Aorta (tissue), 5 donors: ENCODE measurements around the gene NBPF14. TPM values are rescaled to one million over a fixed set of nuclear protein-coding genes. Genes with fewer than 3 reads are reported as not detected.
"Not testable (repeated sequence)": the region's sequence is repeated elsewhere in the genome, so short reads cannot be mapped to it uniquely, and the experiment has no call there.

Source experiments
- ATAC-seq: fragments of 200-7000 bp; cut with Tn5 transposase; one replicate; pipeline ENCODE4 v1.9.1; 2022; ENCODE audit warnings: moderate library complexity; ENCODE audit not compliant: low FRiP score
- DNase-seq, 2 donors: peaks; one replicate each; pipeline ENCODE4 v3.0.0-alpha.2; 2020
- H3K27ac ChIP-seq, 2 donors: one replicate each; pipeline ENCODE4 v1.5.1; 2013; ENCODE audit warnings: low read length in 2 of 2, mild to moderate bottlenecking in 2 of 2, moderate library complexity in 2 of 2, control low read depth in 1 of 2, inconsistent platforms in 1 of 2, low read depth in 1 of 2
- H3K27me3 ChIP-seq, 2 donors: one replicate each; pipeline ENCODE4 v1.6.1; 2013; ENCODE audit warnings: control low read depth in 1 of 2, low read length in 1 of 2, mild to moderate bottlenecking in 1 of 2, moderate library complexity in 1 of 2; ENCODE audit not compliant: insufficient read depth in 2 of 2, control insufficient read depth in 1 of 2
- H3K36me3 ChIP-seq, 2 donors: one replicate each; pipeline ENCODE4 v1.6.1; 2013; ENCODE audit warnings: control low read depth in 1 of 2, low read length in 1 of 2, mild to moderate bottlenecking in 1 of 2; ENCODE audit not compliant: insufficient read depth in 2 of 2, control insufficient read depth in 1 of 2
- H3K4me1 ChIP-seq, 2 donors: one replicate each; pipeline ENCODE4 v1.6.1; 2013; ENCODE audit warnings: low read length in 2 of 2, control low read depth in 1 of 2, mild to moderate bottlenecking in 1 of 2, moderate library complexity in 1 of 2; ENCODE audit not compliant: insufficient read depth in 2 of 2, control insufficient read depth in 1 of 2
- H3K4me3 ChIP-seq, 2 donors: one replicate each; pipeline ENCODE4 v1.5.1; 2013; ENCODE audit warnings: low read length in 2 of 2, control low read depth in 1 of 2, mild to moderate bottlenecking in 1 of 2
- H3K9me3 ChIP-seq: one replicate; pipeline ENCODE4 v1.6.1; 2013; ENCODE audit warnings: mild to moderate bottlenecking, low read length; ENCODE audit not compliant: control insufficient read depth
- whole genome bisulfite sequencing, 2 donors: extraction: QIAGEN DNeasy Blood & Tissue Kit; methylation state at CpG; one replicate each; pipeline ENCODE4 v1.1.7; 2013; 5-methylcytosine and 5-hydroxymethylcytosine counted together
- intact Hi-C, 2 donors: fragments of 100-400 bp; cut with DNase I; formaldehyde crosslinking; loops; one replicate each; pipeline versions ENCODE4 v1.14.2 to v1.15.0; 2022
- polyA plus RNA-seq, 2 donors: library from polyadenylated mRNA; stranded (reverse); fragments of 200-250 nt; gene quantifications; one replicate each; pipeline ENCODE4 v1.2.3, GENCODE V29; 2013
- total RNA-seq, 2 donors: library from RNA; stranded (reverse); fragmentation: NEBNext Ultra II Directional; extraction: Animal tissue kit (Norgen Biotek cat#: 25700); gene quantifications; one replicate each; pipeline ENCODE4 v1.2.1, GENCODE V29; 2021
- donor health status: healthy with polysubstance abuse.
- donor health status: Bipolar disorder and iron deficiency.
- donor health status: DM: no; HTN: no; CAD: no.
- donor health status: DM: no; HTN: no; CAD: no.
- donor health status: DM: yes; HTN: yes; CAD: no.

Gene NBPF14
- total and polyA plus RNA-seq, 4 donors: 21.2 to 76.3 (median 40.9) TPM

DNA sequence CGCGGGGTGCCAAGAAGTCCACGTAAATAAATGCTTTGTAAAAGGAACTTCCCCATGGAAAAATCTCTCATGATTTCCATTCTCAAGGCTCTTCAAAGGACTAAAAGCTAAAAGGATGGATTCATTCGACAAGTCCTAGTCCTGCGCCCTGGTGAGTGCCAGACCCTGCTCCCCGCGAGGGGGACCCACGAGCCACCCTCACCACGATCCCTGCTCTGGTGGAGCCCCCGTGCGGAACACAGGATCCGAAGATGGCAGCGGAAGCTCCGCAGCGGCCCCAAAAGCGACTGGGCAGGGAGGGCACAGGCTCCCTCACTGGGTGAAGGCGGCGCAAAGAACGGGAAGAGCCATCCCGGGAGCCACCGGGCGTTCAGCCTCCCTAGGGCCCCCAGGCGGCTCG, 67.2 kb downstream of the NBPF14 start:
- H3K27ac ChIP-seq, ATAC-seq, H3K36me3 ChIP-seq, intact Hi-C loops, H3K9me3 ChIP-seq, H3K4me3 ChIP-seq, DNase-seq, H3K27me3 ChIP-seq, H3K4me1 ChIP-seq: not testable (repeated sequence)
- 0% methylated on average over 3 to 5 of the region's 24 CpGs for WGBS, 2 donors

DNA sequence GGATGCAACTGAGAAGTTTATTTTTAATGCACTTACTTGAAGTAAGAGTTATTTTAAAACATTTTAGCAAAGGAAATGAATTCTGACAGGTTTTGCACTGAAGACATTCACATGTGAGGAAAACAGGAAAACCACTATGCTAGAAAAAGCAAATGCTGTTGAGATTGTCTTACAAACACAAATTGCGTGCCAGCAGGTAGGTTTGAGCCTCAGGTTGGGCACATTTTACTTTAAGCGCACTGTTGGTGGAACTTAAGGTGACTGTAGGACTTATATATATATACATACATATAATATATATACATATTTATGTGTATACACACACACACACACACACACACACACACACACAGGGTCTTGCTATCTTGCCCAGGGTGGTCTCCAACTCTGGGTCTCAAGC, 69.2 kb downstream of the NBPF14 start:
- intact Hi-C loops, H3K4me3 ChIP-seq, DNase-seq, H3K4me1 ChIP-seq, H3K9me3 ChIP-seq, H3K27ac ChIP-seq, H3K27me3 ChIP-seq, ATAC-seq, H3K36me3 ChIP-seq: not testable (repeated sequence)
- WGBS, 2 donors: 97 to 100% methylated on average over 2 of the region's 2 CpGs

DNA sequence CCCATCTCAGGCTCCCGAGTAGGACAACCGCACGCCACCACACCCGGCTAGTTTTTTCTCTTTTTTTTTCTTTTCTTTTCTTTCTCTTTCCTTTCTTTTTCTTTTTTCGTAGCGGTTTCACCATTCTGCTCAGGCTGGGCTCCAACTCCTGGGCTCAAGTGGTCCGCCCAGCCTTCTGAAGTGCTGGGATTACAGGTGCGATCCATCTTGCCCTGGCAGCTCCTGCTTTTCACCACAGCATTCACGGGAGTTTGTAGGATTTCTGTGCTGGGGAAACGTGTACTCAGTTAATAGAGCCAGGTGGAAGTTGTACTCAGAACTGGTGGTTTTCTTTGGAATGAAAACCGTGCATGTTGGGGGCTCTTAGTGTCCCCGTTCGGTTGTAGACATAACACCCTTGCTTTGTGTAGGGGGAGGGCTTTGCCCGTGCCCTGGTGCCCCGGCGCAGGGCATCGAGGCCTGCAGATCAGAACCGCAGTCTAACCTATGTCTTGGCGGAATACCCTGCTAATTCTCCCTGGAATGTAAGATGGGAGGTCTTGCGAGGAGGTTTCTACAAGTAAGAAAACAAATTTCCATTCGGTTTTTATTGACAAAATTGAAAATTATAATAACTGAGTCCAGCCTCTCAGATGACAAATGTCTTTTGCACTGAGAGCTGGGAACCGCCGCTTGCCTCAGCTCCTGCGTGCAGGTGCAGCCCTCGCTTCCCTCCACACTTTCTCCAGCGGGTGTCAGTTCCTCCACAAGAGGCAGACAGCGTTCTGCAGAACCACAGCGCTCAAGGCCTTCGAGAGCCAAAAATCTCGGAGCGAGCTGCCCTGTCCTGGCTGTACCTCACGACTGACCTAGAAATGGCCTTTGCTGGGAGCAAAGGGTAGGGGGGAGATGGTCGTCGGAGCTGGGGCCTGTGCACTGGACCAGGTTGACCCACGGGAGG, 72.3 kb downstream of the NBPF14 start:
- H3K36me3 ChIP-seq, H3K27ac ChIP-seq, H3K4me3 ChIP-seq, DNase-seq, H3K4me1 ChIP-seq, intact Hi-C loops, H3K9me3 ChIP-seq, H3K27me3 ChIP-seq: not testable (repeated sequence)
- peak; percentile 50 for ATAC-seq
- 44 to 49% methylated on average over 11 to 23 of the region's 35 CpGs for WGBS, 2 donors

DNA sequence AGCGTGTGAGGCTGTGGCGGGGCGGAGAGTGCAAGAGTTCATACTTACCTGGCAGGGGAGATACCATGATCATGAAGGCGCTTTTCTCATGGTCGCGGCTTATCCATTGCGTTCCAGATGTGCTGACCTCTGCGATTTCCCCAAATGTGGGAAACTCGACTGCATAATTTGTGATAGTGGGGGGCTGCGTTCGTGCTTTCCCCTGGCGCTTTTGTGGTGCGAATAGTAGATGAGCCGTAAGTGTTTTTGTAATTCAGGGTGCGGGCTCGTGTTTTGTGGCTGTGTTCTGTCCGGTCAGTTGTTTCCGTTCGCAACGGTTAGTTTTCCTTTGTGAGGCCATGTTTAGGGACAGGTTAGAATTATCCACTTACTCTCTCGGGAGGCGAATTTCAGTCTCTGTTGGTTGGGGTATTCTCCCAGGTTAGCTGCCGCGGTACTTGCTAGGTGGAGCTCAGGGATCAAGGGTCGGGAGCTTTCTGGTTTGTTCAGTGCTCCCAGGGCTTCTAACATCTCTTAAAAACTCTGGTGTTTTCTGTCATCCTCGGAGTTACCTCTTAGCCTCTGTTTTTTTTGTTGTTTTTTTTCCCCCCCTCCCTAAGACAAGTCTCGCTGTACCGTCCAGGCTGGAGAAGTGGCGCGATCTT, 73.1 kb downstream of the NBPF14 start:
- intact Hi-C loops, H3K36me3 ChIP-seq, H3K4me1 ChIP-seq, H3K9me3 ChIP-seq, H3K27me3 ChIP-seq: not testable (repeated sequence)
- peak; percentile 89 for ATAC-seq
- peak; percentile 85 to 90 for DNase-seq
- 0 to 1% methylated on average over 25 to 30 of the region's 30 CpGs for WGBS, 2 donors
- peak overlapping the region in 1 of 2 donors; percentile 82 for H3K4me3 ChIP-seq
- H3K27ac ChIP-seq: peak overlapping the region in 1 of 2 donors; percentile 85

DNA sequence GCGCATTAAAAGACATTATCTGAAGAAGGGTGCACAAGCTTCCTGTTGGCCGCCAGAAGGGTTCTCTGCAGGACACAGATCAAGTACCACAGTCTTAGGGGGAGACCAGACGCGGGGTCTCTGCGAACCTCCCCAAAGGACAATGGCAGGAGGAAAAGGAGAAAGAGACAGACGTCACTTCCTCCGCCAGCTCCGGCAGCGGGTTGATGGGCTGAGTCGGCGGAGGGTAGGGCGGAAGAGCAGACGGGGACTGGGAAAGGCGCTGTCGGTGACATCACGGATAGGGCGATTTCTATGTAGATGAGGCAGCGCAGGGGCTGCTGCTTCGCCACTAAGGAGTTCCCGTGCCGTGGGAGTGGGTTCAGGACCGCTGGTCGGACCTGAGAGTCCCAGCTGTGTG, 73.7 kb downstream of the NBPF14 start:
- H3K4me3 ChIP-seq, H3K27me3 ChIP-seq, H3K9me3 ChIP-seq, H3K27ac ChIP-seq, intact Hi-C loops, H3K36me3 ChIP-seq, H3K4me1 ChIP-seq: not testable (repeated sequence)
- WGBS, 2 donors: 0 to 3% methylated on average over 13 to 20 of the region's 23 CpGs
- ATAC-seq: peak; percentile 91
- DNase-seq: peak; percentile 91 to 93

DNA sequence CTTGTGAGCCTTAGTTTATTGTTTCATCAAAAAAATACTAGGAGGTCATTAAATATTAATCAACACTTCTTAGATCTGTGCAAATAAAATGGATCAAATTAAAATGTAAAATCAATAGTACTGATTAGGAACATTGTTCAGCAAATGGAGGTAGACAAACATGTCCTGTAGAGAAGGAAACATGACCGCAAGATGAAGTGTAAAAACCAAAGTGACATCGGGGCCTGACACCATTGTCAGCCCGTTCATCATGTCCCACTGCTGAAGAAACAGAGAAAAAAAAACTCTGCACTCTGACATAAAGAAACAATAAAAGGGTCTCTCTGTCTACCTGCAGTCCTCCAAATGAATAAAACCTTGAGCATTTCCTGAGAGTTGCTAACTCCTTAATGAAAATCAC, 81.5 kb downstream of the NBPF14 start:
- H3K9me3 ChIP-seq, H3K4me3 ChIP-seq, intact Hi-C loops, H3K4me1 ChIP-seq, DNase-seq, H3K36me3 ChIP-seq, H3K27me3 ChIP-seq, ATAC-seq, H3K27ac ChIP-seq: not testable (repeated sequence)
- WGBS, 2 donors: no CpG with 5 or more reads among the region's 3 CpGs

DNA sequence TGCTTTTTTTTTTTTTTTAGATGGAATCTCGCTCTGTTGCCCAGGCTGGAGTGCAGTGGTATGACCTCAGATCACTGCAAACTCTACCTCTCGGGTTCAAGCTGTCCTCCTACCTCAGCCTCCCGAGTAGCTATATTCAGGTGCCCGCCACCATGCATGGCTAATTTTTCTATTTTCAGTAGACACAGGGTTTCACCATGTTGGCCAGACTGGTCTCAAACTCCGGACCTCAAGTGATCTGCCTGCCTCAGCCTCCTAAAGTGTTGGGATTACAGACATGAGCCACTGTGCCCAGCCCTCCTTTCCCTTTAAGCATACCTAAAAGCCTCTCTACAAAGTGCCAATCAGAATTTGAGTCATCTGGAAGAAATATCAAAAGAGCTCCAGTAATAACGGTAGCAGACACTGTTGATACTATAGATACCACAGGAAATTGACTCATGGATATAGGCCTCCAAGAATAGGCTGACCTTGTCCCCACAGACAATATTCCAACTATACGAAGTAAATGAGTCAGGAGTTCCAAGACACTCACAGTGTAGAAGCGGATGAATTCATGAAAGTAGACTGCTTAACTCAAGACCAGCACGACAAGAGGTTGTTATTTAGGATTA, 83.1 kb downstream of the NBPF14 start:
- 84 to 85% methylated on average over 9 of the region's 9 CpGs for WGBS, 2 donors
- H3K4me3 ChIP-seq, DNase-seq, H3K4me1 ChIP-seq, H3K36me3 ChIP-seq, ATAC-seq, H3K9me3 ChIP-seq, intact Hi-C loops, H3K27me3 ChIP-seq, H3K27ac ChIP-seq: not testable (repeated sequence)

DNA sequence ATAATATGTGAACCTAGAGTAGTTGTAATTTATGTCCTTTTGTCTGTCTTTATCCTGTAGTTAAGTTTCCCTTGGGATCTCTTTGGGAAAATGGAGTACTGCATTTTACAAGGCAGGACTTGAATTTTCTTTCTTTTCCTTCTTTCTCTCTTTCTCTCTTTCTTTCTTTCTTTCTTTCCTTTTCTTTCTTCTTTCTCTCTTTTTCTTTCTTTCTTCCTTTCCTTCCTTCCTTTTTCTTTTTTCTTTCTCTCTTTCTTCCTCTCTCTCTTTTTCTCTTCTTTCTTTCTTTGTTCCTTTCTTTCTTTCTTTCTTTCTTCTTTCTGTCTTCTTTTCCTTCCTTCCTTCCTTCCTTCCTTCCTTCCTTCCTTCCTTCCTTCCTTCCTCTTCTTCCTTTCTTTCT, 101.9 kb downstream of the NBPF14 start:
- ATAC-seq, H3K9me3 ChIP-seq, H3K4me3 ChIP-seq, intact Hi-C loops, H3K27me3 ChIP-seq, H3K27ac ChIP-seq, H3K4me1 ChIP-seq, H3K36me3 ChIP-seq, DNase-seq: not testable (repeated sequence)
